ENCODE data around the gene ASB3. TPM values are rescaled to one million over a fixed set of nuclear protein-coding genes. Genes with fewer than 3 reads are reported as not detected.

ASB3 gene
- total and polyA plus RNA-seq, 12 donors = 5.2 to 14.4 (median 10.9) TPM

GRCh38 chr2:53802617-53803151 is 15.9 kb upstream of the ASB3 start:
- no peaks in the 10 kb centered on the region for H3K27me3 ChIP-seq
- intact Hi-C loops (cut with DNase I) = no loop called here
- 46 to 55% methylated on average over 7 of the region's 7 CpGs for WGBS, 2 donors
- no peak for TF ChIP-seq CTCF (IDR thresholded peaks at IDR 0.05)
- ATAC-seq = no peak
- no peak overlapping the region for H3K4me3 ChIP-seq
- H3K27ac ChIP-seq = no peak overlapping the region
- peaks cover 0 to 100% (median 29%) of the 10 kb centered on the region in 9 donors for H3K36me3 ChIP-seq
- H3K9me3 ChIP-seq = no peaks in the 10 kb centered on the region
- H3K4me1 ChIP-seq = peaks cover 0 to 8% (median 0%) of the 10 kb centered on the region in 9 donors
- no peak for DNase-seq

DNA sequence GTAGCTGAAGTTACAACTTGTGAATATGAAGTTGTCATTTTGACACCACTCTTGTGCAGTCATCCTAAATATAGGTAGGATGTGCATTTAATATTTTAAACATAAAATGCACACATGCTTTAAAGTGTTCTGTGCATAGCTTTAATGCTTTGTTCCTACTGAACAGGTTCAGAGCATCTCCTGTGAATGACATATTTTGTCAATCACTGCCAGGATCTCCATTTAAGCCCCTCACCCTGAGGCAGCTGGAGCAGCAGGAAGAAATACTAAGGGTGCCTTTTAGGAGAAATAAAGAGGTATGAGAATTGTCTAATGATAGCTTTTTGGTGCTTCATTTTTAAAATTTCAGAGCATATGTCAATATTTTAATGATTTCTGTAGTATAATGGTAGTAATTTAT is 14.8 kb upstream of the ASB3 start:
- no peak for TF ChIP-seq CTCF (IDR thresholded peaks at IDR 0.05)
- H3K9me3 ChIP-seq = no peaks in the 10 kb centered on the region

GRCh38 chr2:53793821-53794220 is 7.1 kb upstream of the ASB3 start:
- intact Hi-C loops (cut with DNase I) = no loop called here
- H3K27me3 ChIP-seq = no peaks in the 10 kb centered on the region
- H3K4me3 ChIP-seq = no peak overlapping the region
- H3K27ac ChIP-seq = no peak overlapping the region
- peaks cover 0 to 53% (median 32%) of the 10 kb centered on the region in 9 donors for H3K36me3 ChIP-seq
- 82 to 88% methylated on average over 3 of the region's 3 CpGs for WGBS, 2 donors
- H3K9me3 ChIP-seq = no peaks in the 10 kb centered on the region
- DNase-seq (no peak), ATAC-seq (no peak)
- no peak for TF ChIP-seq CTCF (IDR thresholded peaks at IDR 0.05)
- H3K4me1 ChIP-seq = peaks cover 0 to 19% (median 4%) of the 10 kb centered on the region in 9 donors

More for the DNA sequence above, 14.8 kb upstream of the ASB3 start:
- Histone ChIP-seq H3K36me3 (peaks cover 0 to 100% (median 30%) of the 10 kb centered on the region in 9 donors), H3K27me3 (no peaks in the 10 kb centered on the region), H3K4me3 (no peak overlapping the region), H3K27ac (no peak overlapping the region), H3K4me1 (peaks cover 0 to 8% (median 0%) of the 10 kb centered on the region in 9 donors)
- intact Hi-C loops (cut with DNase I) = no loop called here
- ATAC-seq (no peak), DNase-seq (no peak)

GRCh38 chr2:53793261-53793660 is 6.5 kb upstream of the ASB3 start:
- H3K27ac ChIP-seq = no peak overlapping the region
- peaks cover 0 to 47% (median 27%) of the 10 kb centered on the region in 9 donors for H3K36me3 ChIP-seq
- no peaks in the 10 kb centered on the region for H3K9me3 ChIP-seq
- H3K4me1 ChIP-seq = peaks cover 0 to 25% (median 10%) of the 10 kb centered on the region in 9 donors
- TF ChIP-seq CTCF (IDR thresholded peaks at IDR 0.05) = no peak
- H3K4me3 ChIP-seq = no peak overlapping the region
- no peak for ATAC-seq
- no peak for DNase-seq
- intact Hi-C loops (cut with DNase I) = no loop called here
- H3K27me3 ChIP-seq = no peaks in the 10 kb centered on the region
- 92 to 97% methylated on average over 3 of the region's 3 CpGs for whole genome bisulfite sequencing, 2 donors
